AG04450 (cell line): ENCODE data around the gene PPP1R2B. TPM values are rescaled to one million over a fixed set of nuclear protein-coding genes. Genes with fewer than 3 reads are reported as not detected.
"Not testable (repeated sequence)": the region's sequence is repeated elsewhere in the genome, so short reads cannot be mapped to it uniquely, and the experiment has no call there.

Source experiments
- CTCF ChIA-PET: fragments of 300-600, 350-600 bp; formaldehyde crosslinking; extraction: SDS; loops from one replicate; lab custom pipeline; 2022; ENCODE audit warnings: antibody characterized with exemption, inconsistent platforms; lab: Charles Lee
- POLR2A ChIA-PET: fragments of 350-600 bp; formaldehyde crosslinking; extraction: SDS; loops from one replicate; lab custom pipeline; 2021; ENCODE audit warnings: antibody characterized with exemption, inconsistent platforms; lab: Yijun Ruan, JAX
- DNase-seq: peaks from one replicate; pipeline ENCODE4 v3.0.0-alpha.2; 2011; ENCODE audit warnings: low read depth, low spot score
- H3K27ac ChIP-seq: one replicate; pipeline ENCODE4 v1.5.1; 2012; ENCODE audit warnings: low read depth, low read length, control low read depth
- H3K27me3 ChIP-seq: one replicate; pipeline ENCODE4 v1.6.0; 2012; ENCODE audit warnings: low read length; ENCODE audit not compliant: control insufficient read depth, insufficient read depth
- H3K4me3 ChIP-seq: 2 replicates; pipeline ENCODE4 v1.5.1; 2011; ENCODE audit warnings: mild to moderate bottlenecking, low read depth, low read length, control low read depth
- H3K9me3 ChIP-seq: 2 replicates; pipeline ENCODE4 v1.5.1; 2012; ENCODE audit warnings: low read length; ENCODE audit not compliant: control insufficient read depth, insufficient read depth
- polyA plus RNA-seq: library from polyadenylated mRNA; depleted of rRNA; stranded (reverse); fragments of >200 nt; gene quantifications from 2 replicates; pipeline ENCODE4 v1.2.3, GENCODE V29; 2011
- TF ChIP-seq, protein P1 (sequence below): IDR thresholded peaks from 2 replicates; pipeline ENCODE4 v1.5.1; 2011; ENCODE audit warnings: low read depth, low read length, control low read depth, inconsistent platforms

PPP1R2B gene
- polyA plus RNA-seq, 1 experiment: not detected

DNA sequence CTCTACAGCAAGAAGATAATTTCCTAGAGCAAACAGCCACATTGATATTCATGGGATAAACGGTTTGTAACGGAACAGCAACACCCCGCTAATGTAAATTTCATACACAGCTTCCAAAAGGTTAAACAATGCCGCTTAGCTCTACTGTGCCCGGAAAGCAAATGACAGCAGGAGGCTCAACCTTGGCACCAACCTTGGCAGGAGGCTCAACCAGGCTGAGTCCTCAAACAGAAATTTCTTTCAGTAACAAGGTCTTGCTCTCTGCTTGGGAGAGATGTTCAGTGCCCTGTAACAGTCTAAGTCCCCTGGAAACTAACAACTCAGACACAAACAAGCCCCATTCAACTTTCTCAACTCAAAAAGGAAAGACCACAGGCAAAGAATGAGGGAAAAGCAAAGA, 11.1 kb upstream of the PPP1R2B start:
- TF ChIP-seq, protein P1, sequence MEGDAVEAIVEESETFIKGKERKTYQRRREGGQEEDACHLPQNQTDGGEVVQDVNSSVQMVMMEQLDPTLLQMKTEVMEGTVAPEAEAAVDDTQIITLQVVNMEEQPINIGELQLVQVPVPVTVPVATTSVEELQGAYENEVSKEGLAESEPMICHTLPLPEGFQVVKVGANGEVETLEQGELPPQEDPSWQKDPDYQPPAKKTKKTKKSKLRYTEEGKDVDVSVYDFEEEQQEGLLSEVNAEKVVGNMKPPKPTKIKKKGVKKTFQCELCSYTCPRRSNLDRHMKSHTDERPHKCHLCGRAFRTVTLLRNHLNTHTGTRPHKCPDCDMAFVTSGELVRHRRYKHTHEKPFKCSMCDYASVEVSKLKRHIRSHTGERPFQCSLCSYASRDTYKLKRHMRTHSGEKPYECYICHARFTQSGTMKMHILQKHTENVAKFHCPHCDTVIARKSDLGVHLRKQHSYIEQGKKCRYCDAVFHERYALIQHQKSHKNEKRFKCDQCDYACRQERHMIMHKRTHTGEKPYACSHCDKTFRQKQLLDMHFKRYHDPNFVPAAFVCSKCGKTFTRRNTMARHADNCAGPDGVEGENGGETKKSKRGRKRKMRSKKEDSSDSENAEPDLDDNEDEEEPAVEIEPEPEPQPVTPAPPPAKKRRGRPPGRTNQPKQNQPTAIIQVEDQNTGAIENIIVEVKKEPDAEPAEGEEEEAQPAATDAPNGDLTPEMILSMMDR: no peak
- ChIA-PET POLR2A (no interaction called here), CTCF (no interaction called here)
- no peak for DNase-seq
- Histone ChIP-seq H3K4me3 (no peak overlapping the region), H3K27me3 (no peaks in the 10 kb centered on the region), H3K27ac (no peak overlapping the region), H3K9me3 (peaks cover 3% of the 10 kb centered on the region)

DNA sequence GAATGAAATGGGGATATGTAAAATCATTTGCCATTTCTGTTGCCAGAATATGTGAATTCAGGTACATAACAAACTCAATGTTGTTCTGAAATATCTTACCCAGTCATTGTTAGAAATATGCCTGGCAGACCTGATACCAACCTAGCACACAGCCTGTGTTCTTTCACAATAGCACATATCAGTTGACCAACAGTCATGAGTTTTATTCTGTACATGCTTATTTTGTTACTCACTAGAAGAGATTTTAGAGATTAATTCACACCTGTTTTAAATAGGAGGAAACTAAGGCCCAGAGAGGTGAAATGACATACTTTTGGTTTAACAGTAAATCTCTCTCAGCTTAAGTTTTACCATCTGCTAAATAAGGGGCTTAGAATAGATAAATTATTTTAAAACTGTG, 8.4 kb upstream of the PPP1R2B start:
- TF ChIP-seq, protein P1: no peak
- H3K27me3 ChIP-seq: no peaks in the 10 kb centered on the region
- H3K4me3 ChIP-seq: no peak overlapping the region
- H3K9me3 ChIP-seq: peaks cover 7% of the 10 kb centered on the region
- no peak for DNase-seq
- CTCF ChIA-PET: no interaction called here
- POLR2A ChIA-PET: no interaction called here
- no peak overlapping the region for H3K27ac ChIP-seq

DNA sequence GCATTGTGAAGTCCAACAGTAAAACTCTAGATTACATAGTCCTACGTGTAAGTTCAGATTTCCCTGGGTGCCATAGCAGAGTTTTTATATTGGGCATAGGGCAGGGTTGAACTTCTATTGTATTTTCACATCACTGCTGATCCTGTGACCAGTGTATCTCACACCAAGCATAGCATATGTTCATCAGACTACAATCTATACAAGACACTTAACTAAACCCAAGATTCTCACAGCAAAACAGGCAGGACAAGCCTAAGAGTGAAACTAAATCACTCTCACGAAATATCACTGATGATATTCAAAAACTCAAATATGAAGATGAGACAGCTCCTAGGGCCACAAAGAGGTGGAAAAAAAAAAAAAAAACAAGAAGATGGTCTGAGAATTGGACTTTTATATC, 3.2 kb upstream of the PPP1R2B start:
- Histone ChIP-seq H3K4me3 (no peak overlapping the region), H3K9me3 (peaks cover 10% of the 10 kb centered on the region), H3K27me3 (no peaks in the 10 kb centered on the region), H3K27ac (no peak overlapping the region)
- ChIA-PET CTCF (interaction anchor here (0.7 kb wide), 1 partner anchor 285 kb away, joined by 3 read pairs; no protein-coding TSS in a partner anchor), POLR2A (no interaction called here)
- TF ChIP-seq, protein P1: no peak
- no peak for DNase-seq

DNA sequence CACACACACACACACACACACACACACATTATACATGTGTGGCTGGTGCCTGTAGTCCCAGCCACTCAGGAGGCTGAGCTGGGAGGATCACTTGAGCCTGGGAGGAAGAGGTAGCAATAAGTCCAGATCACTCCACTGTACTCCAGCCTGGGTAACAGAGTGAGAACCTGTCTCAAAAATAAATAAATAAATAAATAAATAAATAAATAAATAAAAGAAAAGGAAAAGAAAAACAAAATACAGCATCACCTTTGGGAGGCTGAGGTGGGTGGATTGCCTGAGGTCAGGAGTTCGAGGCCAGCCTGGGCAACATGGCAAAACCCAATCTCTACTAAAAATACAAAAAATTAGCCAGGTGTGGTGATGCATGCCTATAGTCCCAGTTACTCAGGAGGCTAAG, 1.6 kb upstream of the PPP1R2B start:
- H3K27ac ChIP-seq, H3K27me3 ChIP-seq, H3K4me3 ChIP-seq, POLR2A ChIA-PET, DNase-seq: not testable (repeated sequence)
- H3K9me3 ChIP-seq: peaks cover 10% of the 10 kb centered on the region
- CTCF ChIA-PET: interaction anchor here (0.6 kb wide), 1 partner anchor 52 kb away, joined by 4 read pairs; no protein-coding TSS in a partner anchor

DNA sequence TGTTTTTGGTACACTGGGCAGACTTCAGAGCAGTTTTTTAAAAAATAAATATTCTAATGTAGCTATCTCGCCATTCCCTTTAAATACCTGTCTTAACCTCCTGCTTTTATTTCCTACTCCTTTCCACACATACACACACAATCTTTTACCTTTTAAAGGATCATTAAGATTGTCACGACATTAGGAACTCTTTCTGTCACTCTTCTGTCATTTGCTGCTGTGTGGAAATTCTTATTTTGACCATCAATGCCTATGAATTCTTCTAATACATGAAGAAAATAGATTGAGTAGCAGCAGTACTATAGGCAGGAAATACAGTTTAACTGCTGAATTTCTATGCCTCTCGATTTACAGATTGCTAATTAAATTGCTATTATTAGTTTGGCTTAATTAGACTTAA, 1.8 kb downstream of the PPP1R2B start:
- DNase-seq: no peak
- Histone ChIP-seq H3K4me3 (no peak overlapping the region), H3K27ac (no peak overlapping the region), H3K9me3 (peaks cover 6% of the 10 kb centered on the region), H3K27me3 (no peaks in the 10 kb centered on the region)
- ChIA-PET CTCF (no interaction called here), POLR2A (no interaction called here)
- TF ChIP-seq, protein P1: no peak

DNA sequence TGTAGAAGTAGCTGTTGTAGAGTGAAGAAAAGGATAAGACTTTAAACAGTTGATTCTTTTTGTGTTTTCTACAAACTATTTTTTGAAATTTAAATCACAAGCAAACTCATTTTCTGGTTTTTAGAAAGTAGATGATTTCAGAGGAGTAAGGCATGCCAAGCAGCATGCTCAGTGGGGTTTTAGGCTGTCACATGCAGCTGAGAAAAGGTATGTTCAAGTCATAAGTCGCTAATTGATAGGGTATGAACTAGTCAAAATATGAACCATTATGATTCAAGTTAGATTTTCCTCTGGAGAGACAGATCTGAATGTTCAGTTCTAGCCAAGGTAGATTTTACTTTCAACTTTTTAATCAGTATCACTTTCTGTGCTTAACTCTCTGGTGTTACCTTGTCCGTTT, 3.0 kb downstream of the PPP1R2B start:
- H3K27me3 ChIP-seq, H3K4me3 ChIP-seq, POLR2A ChIA-PET, H3K9me3 ChIP-seq, CTCF ChIA-PET, H3K27ac ChIP-seq, DNase-seq: not testable (repeated sequence)
